ENCODE results near the gene RPL13. TPM values are rescaled to one million over a fixed set of nuclear protein-coding genes. Genes with fewer than 3 reads are reported as not detected.

Gene RPL13
- polyA plus RNA-seq, 3 donors = 1,251 to 2,437 (median 1,329) TPM

DNA sequence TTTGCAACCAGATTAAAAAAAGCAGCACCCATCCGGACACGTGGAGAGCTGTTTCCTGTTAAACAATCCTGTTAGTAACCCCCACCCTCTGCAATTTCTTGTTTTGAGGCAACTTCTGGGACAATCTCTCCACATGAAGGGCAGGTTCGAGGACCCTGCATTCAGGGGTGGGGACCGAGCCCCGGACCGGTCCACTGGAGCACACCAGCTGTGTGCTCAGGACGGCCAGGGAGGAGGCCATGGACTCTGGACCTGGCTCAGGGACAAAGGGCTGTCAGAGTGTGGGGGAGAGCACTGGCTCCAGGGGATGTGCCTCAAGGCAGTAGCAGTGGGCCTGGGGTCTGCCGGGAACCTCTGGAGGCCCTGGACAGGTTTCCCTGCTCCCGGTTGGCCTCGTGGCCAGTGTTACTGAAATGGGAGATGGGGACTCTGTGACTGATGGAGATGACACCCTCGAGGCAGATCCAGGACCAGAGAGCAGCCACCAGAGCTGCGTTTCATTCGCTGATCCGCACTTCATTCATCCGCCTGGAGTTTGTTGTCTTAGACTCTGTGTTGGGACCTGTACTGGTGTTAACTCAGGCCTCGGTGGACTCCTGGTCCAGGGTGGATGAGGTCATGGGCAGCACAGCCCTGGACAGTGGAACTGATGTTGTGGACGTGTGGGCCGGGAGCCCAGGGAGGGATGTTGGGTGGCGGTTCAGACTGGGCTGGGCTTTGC lies 12.2 kb downstream of the RPL13 start:
- Histone ChIP-seq H3K36me3 (replicated peaks in 1 of 2; ENCODE audit: control insufficient read depth in 1 of 2, insufficient read depth in 2 of 2, low read length in 2 of 2) (no peaks in the 10 kb centered on the region), H2AFZ (ENCODE audit: insufficient read depth, low read depth, low read length, poor library complexity, severe bottlenecking) (no peak overlapping the region), H3K9ac (ENCODE audit: insufficient read depth, low read length, poor library complexity, severe bottlenecking) (no peak overlapping the region), H3K27ac (ENCODE audit: low read depth in 1 of 2, low read length in 2 of 2) (no peak overlapping the region), H3K9me3 (replicated peaks in 1 of 2; ENCODE audit: control insufficient read depth in 1 of 2, insufficient read depth in 1 of 2, low read length in 2 of 2) (no peaks in the 10 kb centered on the region), H3K27me3 (ENCODE audit: control insufficient read depth in 2 of 2, insufficient read depth in 2 of 2, low read length in 2 of 2) (peaks cover 15 to 41% of the 10 kb centered on the region in 2 donors), H3K4me3 (replicated peaks in 1 of 3; ENCODE audit: low read depth in 2 of 3, low read length in 3 of 3) (no peak overlapping the region), H3K4me1 (ENCODE audit: control insufficient read depth in 1 of 2, insufficient read depth in 2 of 2, low read length in 2 of 2) (peaks cover 10 to 20% of the 10 kb centered on the region in 2 donors), H4K20me1 (ENCODE audit: insufficient read depth, low read length) (no peaks in the 10 kb centered on the region), H3K79me2 (ENCODE audit: insufficient read depth, low read length) (no peaks in the 10 kb centered on the region), H3K4me2 (replicated peaks; ENCODE audit: extremely low read depth, low read length, poor library complexity, severe bottlenecking) (no peak overlapping the region)
- H3K9me3 Mint-ChIP-seq = peaks cover 0 to 3% (median 0%) of the 10 kb centered on the region in 7 donors
- H3K4me1 Mint-ChIP-seq = peaks cover 12% of the 10 kb centered on the region
- WGBS (ENCODE audit: insufficient coverage) = 63% methylated on average over 14 of the region's 19 CpGs
- TF ChIP-seq, protein P1, sequence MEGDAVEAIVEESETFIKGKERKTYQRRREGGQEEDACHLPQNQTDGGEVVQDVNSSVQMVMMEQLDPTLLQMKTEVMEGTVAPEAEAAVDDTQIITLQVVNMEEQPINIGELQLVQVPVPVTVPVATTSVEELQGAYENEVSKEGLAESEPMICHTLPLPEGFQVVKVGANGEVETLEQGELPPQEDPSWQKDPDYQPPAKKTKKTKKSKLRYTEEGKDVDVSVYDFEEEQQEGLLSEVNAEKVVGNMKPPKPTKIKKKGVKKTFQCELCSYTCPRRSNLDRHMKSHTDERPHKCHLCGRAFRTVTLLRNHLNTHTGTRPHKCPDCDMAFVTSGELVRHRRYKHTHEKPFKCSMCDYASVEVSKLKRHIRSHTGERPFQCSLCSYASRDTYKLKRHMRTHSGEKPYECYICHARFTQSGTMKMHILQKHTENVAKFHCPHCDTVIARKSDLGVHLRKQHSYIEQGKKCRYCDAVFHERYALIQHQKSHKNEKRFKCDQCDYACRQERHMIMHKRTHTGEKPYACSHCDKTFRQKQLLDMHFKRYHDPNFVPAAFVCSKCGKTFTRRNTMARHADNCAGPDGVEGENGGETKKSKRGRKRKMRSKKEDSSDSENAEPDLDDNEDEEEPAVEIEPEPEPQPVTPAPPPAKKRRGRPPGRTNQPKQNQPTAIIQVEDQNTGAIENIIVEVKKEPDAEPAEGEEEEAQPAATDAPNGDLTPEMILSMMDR (IDR thresholded peaks at IDR 0.05) = no peak
- peaks cover 40 to 57% (median 41%) of the 10 kb centered on the region in 3 donors for H3K27me3 Mint-ChIP-seq (ENCODE audit: low read depth in 3 of 3)
- no peak for DNase-seq
- intact Hi-C loops (cut with micrococcal nuclease) = loop anchor here in 1 of 2 donors (10.0 kb wide), 1 partner anchor 72 kb away; no protein-coding TSS in a partner anchor
- H3K36me3 Mint-ChIP-seq = peaks cover 1 to 2% of the 10 kb centered on the region in 2 donors
- no peak overlapping the region for H3K4me3 Mint-ChIP-seq
- H3K27ac Mint-ChIP-seq = no peak overlapping the region

DNA sequence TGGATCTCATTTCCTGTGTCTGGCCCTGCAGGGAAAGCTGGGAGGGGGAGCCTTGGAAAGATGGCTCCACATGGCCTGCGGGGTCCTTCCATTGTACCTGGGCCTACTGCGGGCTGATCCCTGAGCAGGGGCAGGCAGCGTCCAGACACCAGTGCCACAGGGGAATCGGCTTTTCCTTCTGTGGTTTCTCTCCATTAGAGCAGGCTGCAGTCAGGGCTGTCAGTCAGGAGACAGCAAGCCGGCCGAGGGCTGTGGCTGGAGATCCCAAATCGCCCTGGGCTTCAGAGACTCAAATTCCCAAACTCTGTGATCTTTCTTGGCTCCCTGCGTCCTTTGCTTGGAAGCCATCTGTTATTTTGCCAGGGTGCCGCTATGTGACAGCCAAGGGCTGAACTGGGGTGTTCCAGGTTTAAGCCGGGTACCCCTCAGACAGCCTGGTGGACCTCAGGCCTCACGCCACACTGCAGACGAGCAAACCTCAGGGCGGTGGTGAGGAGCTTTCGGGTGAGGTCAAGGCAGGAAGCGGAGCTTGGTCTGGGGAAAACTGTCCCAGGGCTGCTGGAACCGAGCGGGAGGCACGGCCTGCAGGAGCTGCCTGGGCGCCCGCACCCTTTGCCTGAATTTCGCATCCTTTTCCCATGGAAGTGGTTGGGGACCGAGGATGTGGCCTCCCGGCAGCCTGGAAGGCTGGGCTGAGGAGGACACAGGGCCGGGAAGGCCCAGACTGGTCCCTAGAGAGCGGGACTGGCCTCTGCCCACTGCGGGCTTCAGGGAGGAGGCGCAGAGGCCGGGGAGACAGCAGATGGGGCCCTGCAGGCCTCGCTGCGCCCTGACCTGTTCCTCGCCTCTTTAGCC lies 13.6 kb downstream of the RPL13 start:
- peaks cover 0 to 4% (median 3%) of the 10 kb centered on the region in 7 donors for H3K9me3 Mint-ChIP-seq
- no peak overlapping the region for H3K27ac Mint-ChIP-seq
- Histone ChIP-seq H3K9ac (ENCODE audit: insufficient read depth, low read length, poor library complexity, severe bottlenecking) (peak overlapping the region; percentile 38), H3K79me2 (ENCODE audit: insufficient read depth, low read length) (no peaks in the 10 kb centered on the region), H3K4me1 (ENCODE audit: control insufficient read depth in 1 of 2, insufficient read depth in 2 of 2, low read length in 2 of 2) (peaks cover 10 to 20% of the 10 kb centered on the region in 2 donors), H4K20me1 (ENCODE audit: insufficient read depth, low read length) (no peaks in the 10 kb centered on the region), H3K4me3 (replicated peaks in 1 of 3; ENCODE audit: low read depth in 2 of 3, low read length in 3 of 3) (peak overlapping the region in 1 of 3 experiments; percentile 61), H3K27me3 (ENCODE audit: control insufficient read depth in 2 of 2, insufficient read depth in 2 of 2, low read length in 2 of 2) (peaks cover 15 to 41% of the 10 kb centered on the region in 2 donors), H3K27ac (ENCODE audit: low read depth in 1 of 2, low read length in 2 of 2) (no peak overlapping the region), H3K36me3 (replicated peaks in 1 of 2; ENCODE audit: control insufficient read depth in 1 of 2, insufficient read depth in 2 of 2, low read length in 2 of 2) (no peaks in the 10 kb centered on the region), H2AFZ (ENCODE audit: insufficient read depth, low read depth, low read length, poor library complexity, severe bottlenecking) (peak overlapping the region; percentile 53), H3K4me2 (replicated peaks; ENCODE audit: extremely low read depth, low read length, poor library complexity, severe bottlenecking) (peak overlapping the region; percentile 70), H3K9me3 (replicated peaks in 1 of 2; ENCODE audit: control insufficient read depth in 1 of 2, insufficient read depth in 1 of 2, low read length in 2 of 2) (no peaks in the 10 kb centered on the region)
- peaks cover 39 to 62% (median 44%) of the 10 kb centered on the region in 3 donors for H3K27me3 Mint-ChIP-seq (ENCODE audit: low read depth in 3 of 3)
- DNase-seq = no peak
- intact Hi-C loops (cut with micrococcal nuclease) = loop anchor here in 1 of 2 donors (10.0 kb wide), 1 partner anchor 71 kb away; no protein-coding TSS in a partner anchor
- peak overlapping the region in 1 of 2 donors; percentile 57 for H3K4me3 Mint-ChIP-seq
- H3K4me1 Mint-ChIP-seq = peaks cover 12% of the 10 kb centered on the region
- H3K36me3 Mint-ChIP-seq = no peaks in the 10 kb centered on the region
- WGBS (ENCODE audit: insufficient coverage) = 88% methylated on average over 31 of the region's 31 CpGs
- TF ChIP-seq, protein P1 (IDR thresholded peaks at IDR 0.05) = no peak
